Activated CD4-positive, alpha-beta memory T cell treated with anti-CD3 and anti-CD28 coated beads, Interleukin-2, amount 10 ng/mL, durations not matched to agents 7 days and 5 days (primary cell): ENCODE results near the gene FILIP1L. TPM values are rescaled to one million over a fixed set of nuclear protein-coding genes. Genes with fewer than 3 reads are reported as not detected.
"Not testable (repeated sequence)": the region's sequence is repeated elsewhere in the genome, so short reads cannot be mapped to it uniquely, and the experiment has no call there.

ENCODE experiments used
- CTCF ChIA-PET: fragments of 350-600 bp; sonication (Branson Sonifier 250); formaldehyde crosslinking; loops from one replicate; lab custom pipeline; 2021; ENCODE audit warnings: antibody characterized with exemption, inconsistent platforms; lab: Charles Lee
- POLR2A ChIA-PET: fragments of 350-600 bp; sonication (Branson Sonifier 250); formaldehyde crosslinking; loops from one replicate; lab custom pipeline; 2021; ENCODE audit warnings: antibody characterized with exemption; lab: Charles Lee
- DNase-seq: peaks from one replicate; pipeline ENCODE4 v3.0.0-alpha.2; 2020
- H3K27ac Mint-ChIP-seq: one replicate; pipeline ENCODE4 v1.8.0; 2021; ENCODE audit warnings: mild to moderate bottlenecking, mixed read lengths
- H3K27me3 Mint-ChIP-seq: one replicate; pipeline ENCODE4 v1.8.0; 2021; ENCODE audit warnings: mixed read lengths
- H3K36me3 Mint-ChIP-seq: one replicate; pipeline ENCODE4 v1.8.0; 2021; ENCODE audit warnings: low read depth, mixed read lengths
- H3K4me1 Mint-ChIP-seq: one replicate; pipeline ENCODE4 v1.8.0; 2021; ENCODE audit warnings: mixed read lengths
- H3K4me3 Mint-ChIP-seq: one replicate; pipeline ENCODE4 v1.8.0; 2021; ENCODE audit warnings: mild to moderate bottlenecking, mixed read lengths
- H3K9me3 Mint-ChIP-seq: one replicate; pipeline ENCODE4 v1.8.0; 2021; ENCODE audit warnings: mixed read lengths
- total RNA-seq, 2 experiments: library from RNA; stranded (reverse); gene quantifications; one replicate each; pipeline ENCODE4 v1.2.3, GENCODE V29; 2021

The FILIP1L gene
- total RNA-seq, 2 experiments from 2014 or later, result 1.9 to 2.0 TPM

- Mint-ChIP-seq H3K4me1 (peaks cover 25% of the 10 kb centered on the region), H3K36me3 (peaks cover 2% of the 10 kb centered on the region), H3K4me3 (no peak overlapping the region), H3K27ac (no peak overlapping the region), H3K27me3 (no peaks in the 10 kb centered on the region), H3K9me3 (no peaks in the 10 kb centered on the region)
- CTCF ChIA-PET, result no interaction called here
- no peak for DNase-seq
- POLR2A ChIA-PET, result no interaction called here
Measured at GRCh38 chr3:99855900-99856299, 258.4 kb downstream of the FILIP1L start.

GRCh38 chr3:99854756-99855298, 259.5 kb downstream of the FILIP1L start:
- no peak for DNase-seq
- H3K36me3 Mint-ChIP-seq, result peaks cover 2% of the 10 kb centered on the region
- POLR2A ChIA-PET, result no interaction called here
- H3K27me3 Mint-ChIP-seq, result no peaks in the 10 kb centered on the region
- no peak overlapping the region for H3K4me3 Mint-ChIP-seq
- peaks cover 22% of the 10 kb centered on the region for H3K4me1 Mint-ChIP-seq
- CTCF ChIA-PET, result no interaction called here
- H3K9me3 Mint-ChIP-seq, result no peaks in the 10 kb centered on the region
- no peak overlapping the region for H3K27ac Mint-ChIP-seq

- no peaks in the 10 kb centered on the region for H3K9me3 Mint-ChIP-seq
- H3K27me3 Mint-ChIP-seq, result no peaks in the 10 kb centered on the region
- H3K4me1 Mint-ChIP-seq, result peaks cover 26% of the 10 kb centered on the region
- no peak for DNase-seq
- H3K4me3 Mint-ChIP-seq, result no peak overlapping the region
- peaks cover 2% of the 10 kb centered on the region for H3K36me3 Mint-ChIP-seq
- H3K27ac Mint-ChIP-seq, result no peak overlapping the region
- POLR2A ChIA-PET, result no interaction called here
- CTCF ChIA-PET, result interaction anchor here (1.2 to 1.5 kb wide), 3 partner anchors 9 to 401 kb away, joined by 3 to 5 read pairs (median 4); no protein-coding TSS in a partner anchor
Measured at GRCh38 chr3:99852851-99853250, 261.4 kb downstream of the FILIP1L start.

GRCh38 chr3:99851955-99852354, 262.3 kb downstream of the FILIP1L start:
- Mint-ChIP-seq H3K4me3 (no peak overlapping the region), H3K36me3 (peaks cover 2% of the 10 kb centered on the region), H3K27me3 (no peaks in the 10 kb centered on the region), H3K4me1 (peaks cover 22% of the 10 kb centered on the region), H3K9me3 (no peaks in the 10 kb centered on the region), H3K27ac (no peak overlapping the region)
- CTCF ChIA-PET, result interaction anchor here (1.3 to 1.5 kb wide), 2 partner anchors 9 to 402 kb away, joined by 3 to 4 read pairs; no protein-coding TSS in a partner anchor
- DNase-seq, result no peak
- POLR2A ChIA-PET, result no interaction called here

- POLR2A ChIA-PET, result interaction anchor here (1.1 to 1.4 kb wide), 3 partner anchors 18 to 410 kb away, joined by 3 to 4 read pairs (median 4); partner anchors contain the start of gene TBC1D23
- CTCF ChIA-PET, result interaction anchor here (1.2 to 1.4 kb wide), 2 partner anchors 404 to 410 kb away, joined by 6 read pairs; partner anchors contain the start of gene TBC1D23
- H3K4me3 Mint-ChIP-seq, result no peak overlapping the region
- H3K36me3 Mint-ChIP-seq, result no peaks in the 10 kb centered on the region
- H3K9me3 Mint-ChIP-seq, result no peaks in the 10 kb centered on the region
- peaks cover 9% of the 10 kb centered on the region for H3K4me1 Mint-ChIP-seq
- H3K27me3 Mint-ChIP-seq, result no peaks in the 10 kb centered on the region
- no peak for DNase-seq
- no peak overlapping the region for H3K27ac Mint-ChIP-seq
Measured at GRCh38 chr3:99850608-99851007, 263.7 kb downstream of the FILIP1L start.

- H3K4me1 Mint-ChIP-seq, result peaks cover 12% of the 10 kb centered on the region
- H3K27ac Mint-ChIP-seq, result no peak overlapping the region
- ChIA-PET CTCF (no interaction called here), POLR2A (no interaction called here)
- H3K27me3 Mint-ChIP-seq, result no peaks in the 10 kb centered on the region
- H3K9me3 Mint-ChIP-seq, result no peaks in the 10 kb centered on the region
- no peak overlapping the region for H3K4me3 Mint-ChIP-seq
- no peaks in the 10 kb centered on the region for H3K36me3 Mint-ChIP-seq
- no peak for DNase-seq
Measured at GRCh38 chr3:99848433-99848832, 265.9 kb downstream of the FILIP1L start.

GRCh38 chr3:99846477-99847160, 267.7 kb downstream of the FILIP1L start:
- ChIA-PET POLR2A (no interaction called here), CTCF (interaction anchor here (0.6 to 2.2 kb wide), 5 partner anchors 13 to 481 kb away, joined by 3 to 9 read pairs (median 5); no protein-coding TSS in a partner anchor)
- no peak overlapping the region for H3K27ac Mint-ChIP-seq
- no peaks in the 10 kb centered on the region for H3K36me3 Mint-ChIP-seq
- H3K9me3 Mint-ChIP-seq, result no peaks in the 10 kb centered on the region
- peaks cover 12% of the 10 kb centered on the region for H3K4me1 Mint-ChIP-seq
- no peaks in the 10 kb centered on the region for H3K27me3 Mint-ChIP-seq
- no peak overlapping the region for H3K4me3 Mint-ChIP-seq
- DNase-seq, result no peak

- Mint-ChIP-seq H3K9me3 (no peaks in the 10 kb centered on the region), H3K36me3 (no peaks in the 10 kb centered on the region), H3K27me3 (no peaks in the 10 kb centered on the region), H3K27ac (no peak overlapping the region), H3K4me3 (no peak overlapping the region), H3K4me1 (peaks cover 12% of the 10 kb centered on the region)
- POLR2A ChIA-PET, result no interaction called here
- CTCF ChIA-PET, result interaction anchor here (0.6 to 2.2 kb wide), 4 partner anchors 12 to 481 kb away, joined by 3 to 9 read pairs (median 4); no protein-coding TSS in a partner anchor
- no peak for DNase-seq
Measured at GRCh38 chr3:99845999-99846398, 268.3 kb downstream of the FILIP1L start.

- Mint-ChIP-seq H3K4me1 (peaks cover 12% of the 10 kb centered on the region), H3K36me3 (no peaks in the 10 kb centered on the region), H3K4me3 (no peak overlapping the region), H3K9me3 (no peaks in the 10 kb centered on the region), H3K27me3 (no peaks in the 10 kb centered on the region), H3K27ac (no peak overlapping the region)
- no peak for DNase-seq
- ChIA-PET POLR2A (no interaction called here), CTCF (interaction anchor here (2.5 kb wide), 1 partner anchor 411 kb away, joined by 50 read pairs; no protein-coding TSS in a partner anchor)
Measured at GRCh38 chr3:99845331-99845730, 269.0 kb downstream of the FILIP1L start.

GRCh38 chr3:99843590-99844258, 270.6 kb downstream of the FILIP1L start:
- CTCF ChIA-PET, result interaction anchor here (0.7 to 2.5 kb wide), 12 partner anchors 9 to 731 kb away, joined by 3 to 50 read pairs (median 4); partner anchors contain the start of gene TBC1D23
- Mint-ChIP-seq H3K27ac (no peak overlapping the region), H3K4me3 (no peak overlapping the region), H3K27me3 (no peaks in the 10 kb centered on the region), H3K36me3 (no peaks in the 10 kb centered on the region), H3K4me1 (peaks cover 12% of the 10 kb centered on the region), H3K9me3 (no peaks in the 10 kb centered on the region)
- POLR2A ChIA-PET, result no interaction called here
- DNase-seq, result no peak

GRCh38 chr3:99842826-99843589, 271.3 kb downstream of the FILIP1L start:
- Mint-ChIP-seq H3K9me3 (no peaks in the 10 kb centered on the region), H3K4me1 (peaks cover 7% of the 10 kb centered on the region), H3K27me3 (no peaks in the 10 kb centered on the region), H3K27ac (no peak overlapping the region), H3K36me3 (no peaks in the 10 kb centered on the region), H3K4me3 (no peak overlapping the region)
- no peak for DNase-seq
- ChIA-PET CTCF (interaction anchor here (0.6 to 2.5 kb wide), 13 partner anchors 9 to 472 kb away, joined by 3 to 50 read pairs (median 4); partner anchors contain the start of genes CMSS1 and TBC1D23), POLR2A (no interaction called here)

GRCh38 chr3:99841949-99842348, 272.4 kb downstream of the FILIP1L start:
- H3K27me3 Mint-ChIP-seq, H3K4me1 Mint-ChIP-seq, H3K4me3 Mint-ChIP-seq, POLR2A ChIA-PET, H3K27ac Mint-ChIP-seq, DNase-seq, H3K36me3 Mint-ChIP-seq, H3K9me3 Mint-ChIP-seq: not testable (repeated sequence)
- CTCF ChIA-PET, result interaction anchor here (1.9 kb wide), 1 partner anchor 412 kb away, joined by 7 read pairs; no protein-coding TSS in a partner anchor
